ENCODE measurements around the gene ARID1B.

GRCh38 chr6:157246771-157247484 is 469.8 kb downstream of the ARID1B start:
- TF ChIP-seq CTCF (IDR thresholded peaks at IDR 0.05; ENCODE audit: low read length), result no peak
- no peak for TF ChIP-seq EZH2 (optimal IDR thresholded peaks at IDR 0.05; ENCODE audit: low read depth, low read length)

All from MM.1S (cell line).